ENCODE results near the gene GGN. TPM values are rescaled to one million over a fixed set of nuclear protein-coding genes. Genes with fewer than 3 reads are reported as not detected.

Gene GGN
- total and polyA plus RNA-seq, 2 of the 13 experiments (the other 11 are each of a cell fraction or from before 2014, with no cell fraction given): not detected

DNA sequence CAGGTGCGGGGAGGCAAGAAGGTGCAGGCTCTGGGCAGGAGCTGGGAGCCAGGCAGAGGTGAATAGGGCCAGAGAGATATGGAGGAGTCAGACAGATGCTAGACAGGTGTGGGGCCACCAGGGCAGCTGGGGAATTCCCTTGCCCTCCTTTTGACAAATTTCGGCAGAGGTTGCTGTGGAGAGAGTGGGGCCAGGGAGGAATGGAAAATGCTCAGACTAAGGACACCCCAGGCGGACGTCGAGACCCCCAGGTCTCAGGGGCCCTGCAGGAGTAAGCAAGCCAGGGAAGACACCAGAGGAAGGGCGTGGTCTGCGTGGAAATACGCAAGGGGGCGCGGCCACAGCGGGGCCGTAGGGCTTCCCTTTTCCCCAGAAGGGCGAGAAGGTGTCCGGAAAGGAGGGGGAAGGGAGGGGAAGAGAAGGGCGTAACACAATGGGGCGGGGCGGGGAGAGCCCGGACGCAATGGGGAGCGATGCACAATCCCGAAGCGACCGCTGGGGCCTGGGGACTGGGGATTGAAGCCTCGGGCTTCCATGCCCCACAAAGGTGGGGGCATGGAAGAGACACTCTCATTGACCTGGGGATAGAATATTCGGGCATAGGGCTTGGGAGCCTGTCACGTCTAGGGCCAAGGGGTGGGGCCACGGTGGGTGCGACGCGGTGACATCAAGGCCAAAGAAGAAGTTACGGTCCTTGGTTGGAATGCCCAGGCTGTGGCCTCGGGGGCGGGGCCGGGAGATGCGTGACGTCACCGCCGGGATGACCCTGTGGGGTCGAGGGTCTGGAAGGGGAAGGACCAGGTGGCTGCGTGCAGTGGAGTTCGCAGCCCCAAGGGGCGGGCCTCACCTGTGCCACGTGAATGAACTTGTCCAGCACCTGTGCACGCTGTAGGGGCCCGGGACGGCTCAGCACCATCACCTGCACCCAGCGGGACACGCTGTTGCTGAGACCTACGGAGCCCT lies 30.0 kb upstream of the GGN start:
- TF ChIP-seq ATF7 (IDR thresholded peaks at IDR 0.05): peak; percentile 84
- TF ChIP-seq ATF7 (CRISPR knock-in tag; IDR thresholded peaks at IDR 0.05): no peak
- no peak for TF ChIP-seq ZNF207 (IDR thresholded peaks at IDR 0.05; ENCODE audit: borderline replicate concordance)
- no peak for TF ChIP-seq ZNF782 (CRISPR knock-in tag; IDR thresholded peaks at IDR 0.05; ENCODE audit: borderline replicate concordance)
- peak; percentile 98 for TF ChIP-seq CREB1 (IDR thresholded peaks at IDR 0.05)
- TF ChIP-seq CREB1 (CRISPR knock-in tag; IDR thresholded peaks at IDR 0.05): no peak
- TF ChIP-seq CEBPB (IDR thresholded peaks at IDR 0.05; ENCODE audit: borderline replicate concordance, low read depth, low read length): no peak
- no peak overlapping the region for H3K9ac ChIP-seq (ENCODE audit: insufficient read depth, low read depth, low read length)

DNA sequence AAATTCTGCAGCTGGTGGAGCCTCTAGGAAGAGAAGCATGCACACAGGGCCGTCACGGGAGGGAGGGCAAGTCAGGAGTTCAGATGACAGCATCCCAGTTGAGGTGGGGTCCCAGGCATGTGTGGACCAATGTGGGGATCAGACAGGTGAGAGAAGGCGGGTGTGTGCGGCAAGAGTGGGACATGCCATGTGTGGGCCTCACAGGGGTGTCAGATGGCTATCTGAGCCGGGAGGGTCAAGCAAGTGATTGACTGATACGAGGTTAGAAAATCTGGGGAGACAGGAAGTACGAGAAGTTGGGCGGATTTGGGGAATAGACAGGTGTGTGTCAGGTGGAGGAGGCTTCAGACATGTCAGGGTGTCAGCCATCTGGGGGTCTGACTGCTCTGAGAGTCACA lies 29.3 kb upstream of the GGN start:
- H2AFZ ChIP-seq (ENCODE audit: low read length): no peak overlapping the region
- no peak overlapping the region for H3K4me3 ChIP-seq (replicated peaks in 1 of 3; ENCODE audit: insufficient read depth in 1 of 3, low read depth in 2 of 3, low read length in 3 of 3)
- ChIA-PET CTCF (ENCODE audit: low intra/inter-chr PET ratio, low total read pairs) (no interaction called here), POLR2A (no interaction called here)
- intact Hi-C loops (cut with micrococcal nuclease; ENCODE audit: unreplicated experiment): no loop called here
- H3K27me3 ChIP-seq (ENCODE audit: control insufficient read depth in 1 of 2, insufficient read depth in 2 of 2, low read length in 2 of 2): peaks cover 3 to 43% of the 10 kb centered on the region in 2 experiments; a peak in 4 of 5 replicates
- no TSS peak for BruUV-seq (replicated peaks)
- FAIRE-seq: no peak
- in situ Hi-C loops (cut with HindIII; ENCODE audit: extremely low pct_ligation_motif_present, low pct_unique_long_range_greater_than_20kb): no loop called here
- 26% methylated on average over 8 of the region's 8 CpGs for WGBS (ENCODE audit: low lambda C conversion rate)
- no peaks in the 10 kb centered on the region for H3K9me3 ChIP-seq (ENCODE audit: low read length)
- H3K9ac ChIP-seq (ENCODE audit: insufficient read depth, low read depth, low read length): no peak overlapping the region
- H3K4me2 ChIP-seq (ENCODE audit: low read depth, low read length): no peak overlapping the region
- H3K4me1 ChIP-seq (ENCODE audit: insufficient read depth, low read length): no peaks in the 10 kb centered on the region
- ATAC-seq: no peak
- no peak overlapping the region for H3K27ac ChIP-seq (ENCODE audit: extremely low read length, insufficient read depth, low read length)
- no peak for DNase-seq (ENCODE audit: low spot score)
- no peaks in the 10 kb centered on the region for H3K36me3 ChIP-seq (replicated peaks in 1 of 2; ENCODE audit: control insufficient read depth in 1 of 2, insufficient read depth in 2 of 2, low read length in 2 of 2)
- H4K20me1 ChIP-seq (ENCODE audit: insufficient read depth, low read length): no peaks in the 10 kb centered on the region
- no peaks in the 10 kb centered on the region for H3K79me2 ChIP-seq (ENCODE audit: insufficient read depth, low read length)
- TF ChIP-seq ZNF670 (CRISPR knock-in tag; IDR thresholded peaks at IDR 0.05; ENCODE audit: borderline replicate concordance) (no peak), ZNF326 (CRISPR knock-in tag; IDR thresholded peaks at IDR 0.05; ENCODE audit: borderline replicate concordance) (no peak), FIP1L1 (IDR thresholded peaks at IDR 0.05; ENCODE audit: borderline replicate concordance, insufficient read depth, low read depth, low read length) (no peak), ZNF674 (CRISPR knock-in tag; IDR thresholded peaks at IDR 0.05; ENCODE audit: low read depth) (no peak)
- TF ChIP-seq, protein P1, sequence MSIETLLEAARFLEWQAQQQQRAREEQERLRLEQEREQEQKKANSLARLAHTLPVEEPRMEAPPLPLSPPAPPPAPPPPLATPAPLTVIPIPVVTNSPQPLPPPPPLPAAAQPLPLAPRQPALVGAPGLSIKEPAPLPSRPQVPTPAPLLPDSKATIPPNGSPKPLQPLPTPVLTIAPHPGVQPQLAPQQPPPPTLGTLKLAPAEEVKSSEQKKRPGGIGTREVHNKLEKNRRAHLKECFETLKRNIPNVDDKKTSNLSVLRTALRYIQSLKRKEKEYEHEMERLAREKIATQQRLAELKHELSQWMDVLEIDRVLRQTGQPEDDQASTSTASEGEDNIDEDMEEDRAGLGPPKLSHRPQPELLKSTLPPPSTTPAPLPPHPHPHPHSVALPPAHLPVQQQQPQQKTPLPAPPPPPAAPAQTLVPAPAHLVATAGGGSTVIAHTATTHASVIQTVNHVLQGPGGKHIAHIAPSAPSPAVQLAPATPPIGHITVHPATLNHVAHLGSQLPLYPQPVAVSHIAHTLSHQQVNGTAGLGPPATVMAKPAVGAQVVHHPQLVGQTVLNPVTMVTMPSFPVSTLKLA (IDR thresholded peaks at IDR 0.05): no peak

More for the DNA sequence above, 30.0 kb upstream of the GGN start:
- Histone ChIP-seq H3K36me3 (replicated peaks in 1 of 2; ENCODE audit: control insufficient read depth in 1 of 2, insufficient read depth in 2 of 2, low read length in 2 of 2) (no peaks in the 10 kb centered on the region), H3K4me3 (replicated peaks in 1 of 3; ENCODE audit: insufficient read depth in 1 of 3, low read depth in 2 of 3, low read length in 3 of 3) (no peak overlapping the region; a peak in 1 of 6 replicates), H3K27ac (ENCODE audit: extremely low read length, insufficient read depth, low read length) (no peak overlapping the region), H3K27me3 (ENCODE audit: control insufficient read depth in 1 of 2, insufficient read depth in 2 of 2, low read length in 2 of 2) (peaks cover 3 to 44% of the 10 kb centered on the region in 2 experiments; a peak in 4 of 5 replicates), H3K4me1 (ENCODE audit: insufficient read depth, low read length) (no peaks in the 10 kb centered on the region), H4K20me1 (ENCODE audit: insufficient read depth, low read length) (no peaks in the 10 kb centered on the region), H3K9me3 (ENCODE audit: low read length) (no peaks in the 10 kb centered on the region), H2AFZ (ENCODE audit: low read length) (no peak overlapping the region), H3K79me2 (ENCODE audit: insufficient read depth, low read length) (no peaks in the 10 kb centered on the region), H3K4me2 (ENCODE audit: low read depth, low read length) (no peak overlapping the region)
- BruUV-seq (replicated peaks): no TSS peak
- intact Hi-C loops (cut with micrococcal nuclease; ENCODE audit: unreplicated experiment): no loop called here
- 23% methylated on average over 25 of the region's 49 CpGs for whole genome bisulfite sequencing (ENCODE audit: low lambda C conversion rate)
- DNase-seq (ENCODE audit: low spot score) (no peak), ATAC-seq (peak; percentile 31; the same call in 1 of the 3 replicates), FAIRE-seq (no peak)
- ChIA-PET CTCF (ENCODE audit: low intra/inter-chr PET ratio, low total read pairs) (no interaction called here), POLR2A (no interaction called here)
- in situ Hi-C loops (cut with HindIII; ENCODE audit: extremely low pct_ligation_motif_present, low pct_unique_long_range_greater_than_20kb): no loop called here
